CD4-positive, alpha-beta T cell treated with Interleukin-6 for 4 hours (primary cell): ENCODE measurements around the gene DOC2B.
"Not testable (repeated sequence)": the region's sequence is repeated elsewhere in the genome, so short reads cannot be mapped to it uniquely, and the experiment has no call there.

ENCODE experiments used
- DNase-seq: peaks from one replicate; pipeline ENCODE4 v3.0.0-alpha.2; 2020; ENCODE audit warnings: mixed read lengths

The DOC2B gene

GRCh38 chr17:210402-210801 lies 29.0 kb upstream of the DOC2B start:
- DNase-seq, result no peak

- no peak for DNase-seq
Measured at GRCh38 chr17:208429-208828, 27.0 kb upstream of the DOC2B start.

- no peak for DNase-seq
Measured at GRCh38 chr17:207775-208174, 26.3 kb upstream of the DOC2B start.

- DNase-seq, result no peak
Measured at GRCh38 chr17:206941-207560, 25.6 kb upstream of the DOC2B start.

GRCh38 chr17:206484-206883 lies 25.0 kb upstream of the DOC2B start:
- DNase-seq, result not testable (repeated sequence)

GRCh38 chr17:205817-206216 lies 24.4 kb upstream of the DOC2B start:
- DNase-seq, result no peak

- DNase-seq, result no peak
Measured at GRCh38 chr17:205148-205669, 23.8 kb upstream of the DOC2B start.

GRCh38 chr17:204427-205147 lies 23.1 kb upstream of the DOC2B start:
- DNase-seq, result no peak

GRCh38 chr17:202501-202951 lies 21.1 kb upstream of the DOC2B start:
- DNase-seq, result no peak

GRCh38 chr17:201736-202135 lies 20.3 kb upstream of the DOC2B start:
- DNase-seq, result not testable (repeated sequence)

- DNase-seq, result not testable (repeated sequence)
Measured at GRCh38 chr17:201257-201656, 19.8 kb upstream of the DOC2B start.

GRCh38 chr17:200586-200985 lies 19.1 kb upstream of the DOC2B start:
- no peak for DNase-seq

GRCh38 chr17:199806-200545 lies 18.5 kb upstream of the DOC2B start:
- no peak for DNase-seq

- DNase-seq, result no peak
Measured at GRCh38 chr17:199191-199604, 17.7 kb upstream of the DOC2B start.

GRCh38 chr17:198225-198624 lies 16.8 kb upstream of the DOC2B start:
- not testable (repeated sequence) for DNase-seq

GRCh38 chr17:197352-197751 lies 15.9 kb upstream of the DOC2B start:
- no peak for DNase-seq

- DNase-seq, result no peak
Measured at GRCh38 chr17:194828-195602, 13.6 kb upstream of the DOC2B start.

- no peak for DNase-seq
Measured at GRCh38 chr17:193841-194806, 12.7 kb upstream of the DOC2B start.

GRCh38 chr17:193426-193810 lies 12.0 kb upstream of the DOC2B start:
- no peak for DNase-seq

- DNase-seq, result no peak
Measured at GRCh38 chr17:192666-193425, 11.4 kb upstream of the DOC2B start.

GRCh38 chr17:189444-189843 lies 8.0 kb upstream of the DOC2B start:
- DNase-seq, result no peak
